ENCODE data around the gene TSC22D1.

DNA sequence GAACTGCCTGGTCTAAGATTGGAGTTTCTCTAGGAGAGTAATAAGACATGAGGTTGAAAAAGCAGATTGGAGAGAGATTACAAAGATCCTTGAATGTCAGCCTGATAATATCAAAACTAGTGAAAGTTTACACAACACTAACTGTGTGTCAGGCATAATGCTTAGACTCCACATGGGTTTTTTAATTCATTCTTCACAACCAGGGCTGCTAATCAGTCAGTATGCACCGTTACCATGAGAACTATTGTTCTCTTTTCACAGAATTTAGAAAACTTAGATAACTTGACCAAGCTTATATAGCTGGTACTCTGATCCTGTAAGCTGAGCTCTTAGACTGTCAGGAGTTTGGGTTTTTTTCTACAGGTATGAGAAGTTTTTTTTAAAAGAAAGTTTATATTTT is 46.6 kb upstream of the TSC22D1 start:
- TF ChIP-seq POLR2A (IDR thresholded peaks at IDR 0.05; ENCODE audit: low read length) = no peak
- TF ChIP-seq GATA1 (IDR thresholded peaks at IDR 0.05; ENCODE audit: low read depth, low read length) = no peak
